Measurements from ENCODE around the gene MTX3.

Gene MTX3

DNA sequence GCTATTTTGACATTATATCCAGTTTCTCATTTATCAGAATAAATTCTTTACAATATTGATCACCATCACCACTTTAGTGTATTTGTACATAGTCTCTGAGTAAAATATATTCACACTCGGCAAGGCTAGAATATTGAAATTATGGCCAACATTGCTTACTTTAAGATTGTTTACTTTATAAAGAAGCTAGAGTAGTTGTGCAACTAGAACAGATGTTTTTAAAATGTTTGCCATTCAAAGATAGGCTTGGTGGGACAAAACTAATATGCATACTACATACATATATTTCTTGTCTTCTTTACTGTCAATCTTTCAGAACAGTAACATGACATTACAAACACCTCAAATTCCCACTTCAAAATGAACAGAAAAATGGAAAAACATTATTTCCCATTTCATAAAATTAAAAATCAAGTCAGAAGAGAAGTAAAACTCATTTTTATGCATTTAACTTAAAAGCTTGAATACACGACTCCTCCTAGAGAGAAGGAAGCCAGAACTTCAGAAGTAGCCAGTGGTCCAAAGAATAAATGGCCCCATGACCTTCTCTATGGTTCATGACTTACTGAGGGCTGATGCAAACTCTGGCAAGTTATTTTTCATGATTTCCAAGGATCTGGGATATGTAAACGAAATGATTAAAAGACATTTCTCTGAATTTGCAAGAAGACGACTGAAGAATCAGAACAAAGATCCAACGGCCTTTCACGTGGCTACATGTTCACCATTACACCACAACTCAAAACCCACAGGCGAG, 14.1 kb downstream of the MTX3 start (continued):
- TF ChIP-seq ZNF548 (tag by site-specific recombination; IDR thresholded peaks at IDR 0.05) (no peak), ZNF610 (tag by site-specific recombination; IDR thresholded peaks at IDR 0.05; ENCODE audit: borderline replicate concordance) (no peak), ZFP3 (tag by site-specific recombination; IDR thresholded peaks at IDR 0.05; ENCODE audit: low read depth) (no peak)

DNA sequence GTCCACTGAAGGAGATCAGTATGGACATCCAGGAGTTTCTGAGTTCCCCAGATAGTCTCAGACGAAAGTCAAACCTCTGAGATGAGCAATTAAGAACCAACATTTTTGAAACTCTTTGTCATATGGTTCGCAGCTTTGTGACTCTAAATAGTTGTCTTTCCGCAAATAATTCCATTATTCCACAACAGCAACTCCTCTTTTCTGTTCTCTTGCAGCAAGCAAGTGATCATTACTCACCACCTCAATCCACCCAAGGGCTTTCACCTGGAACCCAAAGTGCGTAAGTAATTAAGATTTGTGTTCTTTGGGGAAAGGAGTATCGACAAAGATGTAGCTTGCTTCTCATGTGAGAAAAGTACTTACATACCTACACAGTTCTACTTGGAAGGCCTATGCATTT, 15.6 kb downstream of the MTX3 start:
- TF ChIP-seq MYNN (tag by site-specific recombination; IDR thresholded peaks at IDR 0.05; ENCODE audit: borderline replicate concordance), result no peak
- no peak for TF ChIP-seq ZNF777 (tag by site-specific recombination; IDR thresholded peaks at IDR 0.05; ENCODE audit: borderline replicate concordance)
- Histone ChIP-seq H3K9me3 (ENCODE audit: control insufficient read depth, insufficient read depth, low read depth, low read length) (no peaks in the 10 kb centered on the region), H3K36me3 (ENCODE audit: control insufficient read depth in 2 of 2, insufficient read depth in 1 of 2, low read length in 2 of 2) (peaks cover 6 to 40% of the 10 kb centered on the region in 2 experiments), H3K27ac (ENCODE audit: extremely low read depth, low read depth, low read length) (no peak overlapping the region), H3K4me1 (ENCODE audit: control insufficient read depth, insufficient read depth, low read length) (no peaks in the 10 kb centered on the region), H3K4me3 (ENCODE audit: low read depth, low read length) (no peak overlapping the region)
- CTCF ChIA-PET, result interaction anchor here (1.0 kb wide), 1 partner anchor 97 kb away, joined by 3 read pairs; no protein-coding TSS in a partner anchor
- POLR2A ChIA-PET, result no interaction called here

DNA sequence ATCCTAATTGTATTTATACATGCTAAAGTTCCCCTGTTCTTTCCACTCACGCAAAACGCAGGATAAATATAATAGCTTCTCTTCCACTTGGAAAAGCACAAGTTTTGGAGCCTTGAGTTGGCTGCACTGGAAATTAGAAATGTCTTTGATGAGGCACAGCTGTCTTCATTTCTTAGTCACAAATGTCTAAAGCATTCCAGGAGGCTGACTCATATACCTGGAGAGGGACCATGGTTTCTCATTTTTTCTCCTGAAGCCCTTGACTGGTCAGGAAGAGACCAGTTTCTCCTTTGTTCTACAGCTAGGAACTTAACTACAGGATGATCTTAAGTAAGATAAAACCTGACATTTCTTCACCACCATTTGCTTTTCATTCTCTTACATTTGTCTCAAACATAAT, 16.2 kb downstream of the MTX3 start:
- Histone ChIP-seq H3K36me3 (ENCODE audit: control insufficient read depth in 2 of 2, insufficient read depth in 1 of 2, low read length in 2 of 2) (peaks cover 3 to 36% of the 10 kb centered on the region in 2 experiments), H3K4me3 (ENCODE audit: low read depth, low read length) (no peak overlapping the region), H3K27ac (ENCODE audit: extremely low read depth, low read depth, low read length) (no peak overlapping the region), H3K9me3 (ENCODE audit: control insufficient read depth, insufficient read depth, low read depth, low read length) (no peaks in the 10 kb centered on the region), H3K4me1 (ENCODE audit: control insufficient read depth, insufficient read depth, low read length) (no peaks in the 10 kb centered on the region)
- ChIA-PET POLR2A (no interaction called here), CTCF (interaction anchor here (1.0 kb wide), 1 partner anchor 96 kb away, joined by 3 read pairs; no protein-coding TSS in a partner anchor)
- TF ChIP-seq, protein P1, sequence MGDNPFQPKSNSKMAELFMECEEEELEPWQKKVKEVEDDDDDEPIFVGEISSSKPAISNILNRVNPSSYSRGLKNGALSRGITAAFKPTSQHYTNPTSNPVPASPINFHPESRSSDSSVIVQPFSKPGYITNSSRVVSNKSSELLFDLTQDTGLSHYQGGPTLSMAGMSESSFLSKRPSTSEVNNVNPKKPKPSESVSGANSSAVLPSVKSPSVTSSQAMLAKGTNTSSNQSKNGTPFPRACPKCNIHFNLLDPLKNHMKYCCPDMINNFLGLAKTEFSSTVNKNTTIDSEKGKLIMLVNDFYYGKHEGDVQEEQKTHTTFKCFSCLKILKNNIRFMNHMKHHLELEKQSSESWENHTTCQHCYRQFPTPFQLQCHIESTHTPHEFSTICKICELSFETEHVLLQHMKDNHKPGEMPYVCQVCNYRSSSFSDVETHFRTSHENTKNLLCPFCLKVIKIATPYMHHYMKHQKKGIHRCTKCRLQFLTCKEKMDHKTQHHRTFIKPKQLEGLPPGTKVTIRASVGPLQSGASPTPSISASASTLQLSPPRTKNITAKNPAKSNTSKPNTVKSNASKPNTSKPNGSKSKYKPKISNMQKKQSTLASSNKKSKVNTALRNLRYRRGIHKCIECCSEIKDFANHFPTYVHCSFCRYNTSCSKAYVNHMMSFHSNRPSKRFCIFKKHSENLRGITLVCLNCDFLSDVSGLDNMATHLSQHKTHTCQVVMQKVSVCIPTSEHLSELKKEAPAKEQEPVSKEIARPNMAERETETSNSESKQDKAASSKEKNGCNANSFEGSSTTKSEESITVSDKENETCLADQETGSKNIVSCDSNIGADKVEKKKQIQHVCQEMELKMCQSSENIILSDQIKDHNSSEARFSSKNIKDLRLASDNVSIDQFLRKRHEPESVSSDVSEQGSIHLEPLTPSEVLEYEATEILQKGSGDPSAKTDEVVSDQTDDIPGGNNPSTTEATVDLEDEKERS (tag by site-specific recombination; IDR thresholded peaks at IDR 0.05), result no peak
- TF ChIP-seq PRDM1 (tag by site-specific recombination; IDR thresholded peaks at IDR 0.05), result peak; percentile 65

DNA sequence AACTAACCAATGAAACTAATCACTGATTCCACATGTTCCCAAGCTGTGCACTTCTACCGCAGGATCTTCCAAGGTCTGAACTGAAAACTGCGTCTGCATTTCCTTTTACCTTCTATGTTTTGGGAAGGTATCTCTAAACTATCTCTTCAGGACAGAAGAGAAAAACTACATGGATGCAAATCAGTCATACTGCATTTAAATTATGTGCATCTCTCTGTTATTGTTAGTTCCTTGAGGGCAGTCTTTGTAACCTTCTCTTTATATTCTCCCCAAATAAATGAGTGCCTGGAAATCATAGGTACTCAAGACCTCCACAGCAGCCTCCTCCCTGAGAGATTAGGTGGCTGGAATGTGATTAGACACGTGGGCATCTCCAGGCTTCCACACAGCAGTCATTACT, 17.1 kb downstream of the MTX3 start:
- POLR2A ChIA-PET, result no interaction called here
- CTCF ChIA-PET, result no interaction called here
- Histone ChIP-seq H3K9me3 (ENCODE audit: control insufficient read depth, insufficient read depth, low read depth, low read length) (no peaks in the 10 kb centered on the region), H3K36me3 (ENCODE audit: control insufficient read depth in 2 of 2, insufficient read depth in 1 of 2, low read length in 2 of 2) (peaks cover 3 to 30% of the 10 kb centered on the region in 2 experiments), H3K27ac (ENCODE audit: extremely low read depth, low read depth, low read length) (no peak overlapping the region), H3K4me1 (ENCODE audit: control insufficient read depth, insufficient read depth, low read length) (no peaks in the 10 kb centered on the region), H3K4me3 (ENCODE audit: low read depth, low read length) (no peak overlapping the region)
- TF ChIP-seq ZNF221 (tag by site-specific recombination; IDR thresholded peaks at IDR 0.05; ENCODE audit: borderline replicate concordance) (no peak), ZNF658 (tag by site-specific recombination; IDR thresholded peaks at IDR 0.05) (no peak), ZNF664 (tag by site-specific recombination; IDR thresholded peaks at IDR 0.05) (no peak), ZNF112 (tag by site-specific recombination; IDR thresholded peaks at IDR 0.05) (no peak), ZNF624 (tag by site-specific recombination; IDR thresholded peaks at IDR 0.05) (no peak), GLIS2 (tag by site-specific recombination; IDR thresholded peaks at IDR 0.05) (no peak), ZNF426 (tag by site-specific recombination; IDR thresholded peaks at IDR 0.05) (no peak), ZNF48 (tag by site-specific recombination; IDR thresholded peaks at IDR 0.05) (no peak), ZNF571 (tag by site-specific recombination; IDR thresholded peaks at IDR 0.05) (no peak), ZNF670 (tag by site-specific recombination; IDR thresholded peaks at IDR 0.05; ENCODE audit: low read depth) (no peak), SALL2 (tag by site-specific recombination; IDR thresholded peaks at IDR 0.05; ENCODE audit: borderline replicate concordance) (no peak)
- TF ChIP-seq, protein P2, sequence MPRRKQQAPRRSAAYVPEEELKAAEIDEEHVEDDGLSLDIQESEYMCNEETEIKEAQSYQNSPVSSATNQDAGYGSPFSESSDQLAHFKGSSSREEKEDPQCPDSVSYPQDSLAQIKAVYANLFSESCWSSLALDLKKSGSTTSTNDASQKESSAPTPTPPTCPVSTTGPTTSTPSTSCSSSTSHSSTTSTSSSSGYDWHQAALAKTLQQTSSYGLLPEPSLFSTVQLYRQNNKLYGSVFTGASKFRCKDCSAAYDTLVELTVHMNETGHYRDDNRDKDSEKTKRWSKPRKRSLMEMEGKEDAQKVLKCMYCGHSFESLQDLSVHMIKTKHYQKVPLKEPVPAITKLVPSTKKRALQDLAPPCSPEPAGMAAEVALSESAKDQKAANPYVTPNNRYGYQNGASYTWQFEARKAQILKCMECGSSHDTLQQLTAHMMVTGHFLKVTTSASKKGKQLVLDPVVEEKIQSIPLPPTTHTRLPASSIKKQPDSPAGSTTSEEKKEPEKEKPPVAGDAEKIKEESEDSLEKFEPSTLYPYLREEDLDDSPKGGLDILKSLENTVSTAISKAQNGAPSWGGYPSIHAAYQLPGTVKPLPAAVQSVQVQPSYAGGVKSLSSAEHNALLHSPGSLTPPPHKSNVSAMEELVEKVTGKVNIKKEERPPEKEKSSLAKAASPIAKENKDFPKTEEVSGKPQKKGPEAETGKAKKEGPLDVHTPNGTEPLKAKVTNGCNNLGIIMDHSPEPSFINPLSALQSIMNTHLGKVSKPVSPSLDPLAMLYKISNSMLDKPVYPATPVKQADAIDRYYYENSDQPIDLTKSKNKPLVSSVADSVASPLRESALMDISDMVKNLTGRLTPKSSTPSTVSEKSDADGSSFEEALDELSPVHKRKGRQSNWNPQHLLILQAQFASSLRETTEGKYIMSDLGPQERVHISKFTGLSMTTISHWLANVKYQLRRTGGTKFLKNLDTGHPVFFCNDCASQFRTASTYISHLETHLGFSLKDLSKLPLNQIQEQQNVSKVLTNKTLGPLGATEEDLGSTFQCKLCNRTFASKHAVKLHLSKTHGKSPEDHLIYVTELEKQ (tag by site-specific recombination; IDR thresholded peaks at IDR 0.05; ENCODE audit: borderline replicate concordance), result no peak
- TF ChIP-seq, protein P3, sequence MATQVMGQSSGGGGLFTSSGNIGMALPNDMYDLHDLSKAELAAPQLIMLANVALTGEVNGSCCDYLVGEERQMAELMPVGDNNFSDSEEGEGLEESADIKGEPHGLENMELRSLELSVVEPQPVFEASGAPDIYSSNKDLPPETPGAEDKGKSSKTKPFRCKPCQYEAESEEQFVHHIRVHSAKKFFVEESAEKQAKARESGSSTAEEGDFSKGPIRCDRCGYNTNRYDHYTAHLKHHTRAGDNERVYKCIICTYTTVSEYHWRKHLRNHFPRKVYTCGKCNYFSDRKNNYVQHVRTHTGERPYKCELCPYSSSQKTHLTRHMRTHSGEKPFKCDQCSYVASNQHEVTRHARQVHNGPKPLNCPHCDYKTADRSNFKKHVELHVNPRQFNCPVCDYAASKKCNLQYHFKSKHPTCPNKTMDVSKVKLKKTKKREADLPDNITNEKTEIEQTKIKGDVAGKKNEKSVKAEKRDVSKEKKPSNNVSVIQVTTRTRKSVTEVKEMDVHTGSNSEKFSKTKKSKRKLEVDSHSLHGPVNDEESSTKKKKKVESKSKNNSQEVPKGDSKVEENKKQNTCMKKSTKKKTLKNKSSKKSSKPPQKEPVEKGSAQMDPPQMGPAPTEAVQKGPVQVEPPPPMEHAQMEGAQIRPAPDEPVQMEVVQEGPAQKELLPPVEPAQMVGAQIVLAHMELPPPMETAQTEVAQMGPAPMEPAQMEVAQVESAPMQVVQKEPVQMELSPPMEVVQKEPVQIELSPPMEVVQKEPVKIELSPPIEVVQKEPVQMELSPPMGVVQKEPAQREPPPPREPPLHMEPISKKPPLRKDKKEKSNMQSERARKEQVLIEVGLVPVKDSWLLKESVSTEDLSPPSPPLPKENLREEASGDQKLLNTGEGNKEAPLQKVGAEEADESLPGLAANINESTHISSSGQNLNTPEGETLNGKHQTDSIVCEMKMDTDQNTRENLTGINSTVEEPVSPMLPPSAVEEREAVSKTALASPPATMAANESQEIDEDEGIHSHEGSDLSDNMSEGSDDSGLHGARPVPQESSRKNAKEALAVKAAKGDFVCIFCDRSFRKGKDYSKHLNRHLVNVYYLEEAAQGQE (tag by site-specific recombination; IDR thresholded peaks at IDR 0.05), result no peak
